ENCODE data around the gene CAMSAP1. TPM values are rescaled to one million over a fixed set of nuclear protein-coding genes. Genes with fewer than 3 reads are reported as not detected.

Gene CAMSAP1
- total and polyA plus RNA-seq, 2 of the 4 experiments (the other 2 are of a cell fraction): 8.2 to 19.5 TPM

- ChIA-PET CTCF (no interaction called here), POLR2A (ENCODE audit: unreplicated experiment) (no interaction called here)
- H2BK5ac ChIP-seq (ENCODE audit: low read depth, low read length, poor library complexity, severe bottlenecking): no peak overlapping the region
- no peak for DNase-seq
- no peak for ATAC-seq (ENCODE audit: low read depth)
- H2AK9ac ChIP-seq (replicated peaks; ENCODE audit: low read depth, low read length, poor library complexity): no peak overlapping the region
- dilution Hi-C loops (cut with HindIII; ENCODE audit: low sequenced_read_pairs, unreplicated experiment) (no loop called here), in situ Hi-C loops (cut with MboI; ENCODE audit: low sequenced_read_pairs) (loop anchor here (25.0 kb wide), 1 partner anchor 334 kb away; a partner anchor contains a TSS), intact Hi-C loops (cut with micrococcal nuclease) (no loop called here)
- H3K9me1 ChIP-seq (ENCODE audit: insufficient read depth, low read length): no peaks in the 10 kb centered on the region; the same call in 1 of the 2 replicates
- no peak overlapping the region for H3K4me3 ChIP-seq (ENCODE audit: insufficient read depth, low read depth, low read length)
- no TSS peak for BruUV-seq (replicated peaks)
- H3K36me3 ChIP-seq (ENCODE audit: control insufficient read depth, insufficient read depth, low read length): peaks cover 42% of the 10 kb centered on the region
- H2BK120ac ChIP-seq (ENCODE audit: low read depth, low read length): no peak overlapping the region
- TF ChIP-seq SMC3 (IDR thresholded peaks at IDR 0.05; ENCODE audit: low read depth, low read length) (no peak), CEBPB (IDR thresholded peaks at IDR 0.05; ENCODE audit: low read depth, low read length) (no peak), BHLHE40 (IDR thresholded peaks at IDR 0.05; ENCODE audit: low read depth, low read length) (no peak), POLR2A (IDR thresholded peaks at IDR 0.05; ENCODE audit: low read depth, low read length) (no peak), RCOR1 (IDR thresholded peaks at IDR 0.05; ENCODE audit: insufficient replicate concordance, low read length) (no peak), MAFK (IDR thresholded peaks at IDR 0.05; ENCODE audit: low read depth, low read length) (no peak), RFX5 (IDR thresholded peaks at IDR 0.05; ENCODE audit: low read depth, low read length) (no peak), NFE2L2 (IDR thresholded peaks at IDR 0.05; ENCODE audit: low read depth, low read length) (no peak), RAD21 (IDR thresholded peaks at IDR 0.05; ENCODE audit: low read length) (no peak), CHD1 (IDR thresholded peaks at IDR 0.05; ENCODE audit: low read depth, low read length) (no peak), FOS (IDR thresholded peaks at IDR 0.05; ENCODE audit: low read depth, low read length) (no peak), MAZ (IDR thresholded peaks at IDR 0.05; ENCODE audit: borderline replicate concordance, low read depth, low read length) (no peak), MXI1 (IDR thresholded peaks at IDR 0.05; ENCODE audit: borderline replicate concordance, low read depth, low read length) (no peak)
- TF ChIP-seq, protein P1, sequence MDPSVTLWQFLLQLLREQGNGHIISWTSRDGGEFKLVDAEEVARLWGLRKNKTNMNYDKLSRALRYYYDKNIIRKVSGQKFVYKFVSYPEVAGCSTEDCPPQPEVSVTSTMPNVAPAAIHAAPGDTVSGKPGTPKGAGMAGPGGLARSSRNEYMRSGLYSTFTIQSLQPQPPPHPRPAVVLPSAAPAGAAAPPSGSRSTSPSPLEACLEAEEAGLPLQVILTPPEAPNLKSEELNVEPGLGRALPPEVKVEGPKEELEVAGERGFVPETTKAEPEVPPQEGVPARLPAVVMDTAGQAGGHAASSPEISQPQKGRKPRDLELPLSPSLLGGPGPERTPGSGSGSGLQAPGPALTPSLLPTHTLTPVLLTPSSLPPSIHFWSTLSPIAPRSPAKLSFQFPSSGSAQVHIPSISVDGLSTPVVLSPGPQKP (IDR thresholded peaks at IDR 0.05; ENCODE audit: borderline replicate concordance, low read depth, low read length): no peak
- TF ChIP-seq, protein P2, sequence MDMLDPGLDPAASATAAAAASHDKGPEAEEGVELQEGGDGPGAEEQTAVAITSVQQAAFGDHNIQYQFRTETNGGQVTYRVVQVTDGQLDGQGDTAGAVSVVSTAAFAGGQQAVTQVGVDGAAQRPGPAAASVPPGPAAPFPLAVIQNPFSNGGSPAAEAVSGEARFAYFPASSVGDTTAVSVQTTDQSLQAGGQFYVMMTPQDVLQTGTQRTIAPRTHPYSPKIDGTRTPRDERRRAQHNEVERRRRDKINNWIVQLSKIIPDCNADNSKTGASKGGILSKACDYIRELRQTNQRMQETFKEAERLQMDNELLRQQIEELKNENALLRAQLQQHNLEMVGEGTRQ (IDR thresholded peaks at IDR 0.05; ENCODE audit: low read depth, low read length): no peak
- TF ChIP-seq, protein P3, sequence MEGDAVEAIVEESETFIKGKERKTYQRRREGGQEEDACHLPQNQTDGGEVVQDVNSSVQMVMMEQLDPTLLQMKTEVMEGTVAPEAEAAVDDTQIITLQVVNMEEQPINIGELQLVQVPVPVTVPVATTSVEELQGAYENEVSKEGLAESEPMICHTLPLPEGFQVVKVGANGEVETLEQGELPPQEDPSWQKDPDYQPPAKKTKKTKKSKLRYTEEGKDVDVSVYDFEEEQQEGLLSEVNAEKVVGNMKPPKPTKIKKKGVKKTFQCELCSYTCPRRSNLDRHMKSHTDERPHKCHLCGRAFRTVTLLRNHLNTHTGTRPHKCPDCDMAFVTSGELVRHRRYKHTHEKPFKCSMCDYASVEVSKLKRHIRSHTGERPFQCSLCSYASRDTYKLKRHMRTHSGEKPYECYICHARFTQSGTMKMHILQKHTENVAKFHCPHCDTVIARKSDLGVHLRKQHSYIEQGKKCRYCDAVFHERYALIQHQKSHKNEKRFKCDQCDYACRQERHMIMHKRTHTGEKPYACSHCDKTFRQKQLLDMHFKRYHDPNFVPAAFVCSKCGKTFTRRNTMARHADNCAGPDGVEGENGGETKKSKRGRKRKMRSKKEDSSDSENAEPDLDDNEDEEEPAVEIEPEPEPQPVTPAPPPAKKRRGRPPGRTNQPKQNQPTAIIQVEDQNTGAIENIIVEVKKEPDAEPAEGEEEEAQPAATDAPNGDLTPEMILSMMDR (conservative IDR thresholded peaks at IDR 0.05; ENCODE audit: low read depth, low read length): no peak
- H4K91ac ChIP-seq (ENCODE audit: insufficient read depth, low read depth, low read length): no peak overlapping the region
- H3K9me3 ChIP-seq (ENCODE audit: control insufficient read depth, insufficient read depth, low read length): no peaks in the 10 kb centered on the region
- H4K8ac ChIP-seq (ENCODE audit: low read depth in 2 of 2, low read length in 2 of 2): no peak overlapping the region
- WGBS, 2 experiments (ENCODE audit: extremely low coverage in 2 of 2, insufficient read length in 1 of 2): 98% methylated on average over 12 of the region's 18 CpGs; no CpG with 5 or more reads in 1 of the 2 experiments
- no peak overlapping the region for H3K4ac ChIP-seq (ENCODE audit: low read depth, low read length)
- no peak overlapping the region for H3K14ac ChIP-seq (replicated peaks; ENCODE audit: low read depth, low read length)
- no peak overlapping the region for H2AK5ac ChIP-seq (ENCODE audit: low read depth, low read length)
- no peaks in the 10 kb centered on the region for H3K27me3 ChIP-seq (ENCODE audit: control insufficient read depth, insufficient read depth, low read length)
- no peak overlapping the region for H2BK20ac ChIP-seq (ENCODE audit: low read depth, low read length)
- no peak overlapping the region for H2AFZ ChIP-seq (replicated peaks; ENCODE audit: low read length, poor library complexity)
- H3K27ac ChIP-seq (ENCODE audit: insufficient read depth, low read length): no peak overlapping the region
- H3K4me2 ChIP-seq (ENCODE audit: low read depth, low read length): no peak overlapping the region
- no peak overlapping the region for H2BK15ac ChIP-seq (ENCODE audit: low read depth, low read length)
- H3K79me1 ChIP-seq (ENCODE audit: low read depth in 1 of 2, low read length in 2 of 2): peaks cover 5 to 30% of the 10 kb centered on the region in 2 experiments; a peak in 3 of 4 replicates
- no peaks in the 10 kb centered on the region; the same call in 1 of the 2 replicates for H4K20me1 ChIP-seq (ENCODE audit: insufficient read depth, low read length)
- H3K23ac ChIP-seq (ENCODE audit: low read depth, low read length): no peak overlapping the region
- H3K9ac ChIP-seq (ENCODE audit: low read depth, low read length): no peak overlapping the region
- no peaks in the 10 kb centered on the region for H3K4me1 ChIP-seq (ENCODE audit: control insufficient read depth, insufficient read depth, low read length)
- no peak overlapping the region for H3K18ac ChIP-seq (ENCODE audit: low read depth, low read length)
- no peak overlapping the region for H4K5ac ChIP-seq (ENCODE audit: low read depth, low read length)
- H3K56ac ChIP-seq (ENCODE audit: extremely low read depth, insufficient read depth, low read length): no peak overlapping the region
Measured at GRCh38 chr9:135945969-135946368, 38.6 kb upstream of the CAMSAP1 start.

Measured in IMR-90 (cell line).